ENCODE data around the gene KRT23. TPM values are rescaled to one million over a fixed set of nuclear protein-coding genes. Genes with fewer than 3 reads are reported as not detected.

The KRT23 gene
- total and polyA plus RNA-seq, 2 experiments from 2014 or later: not detected

GRCh38 chr17:40914075-40914855, 23.2 kb downstream of the KRT23 start:
- Histone ChIP-seq H3K27ac (no peak overlapping the region), H3K36me3 (no peaks in the 10 kb centered on the region), H3K27me3 (peaks cover 45% of the 10 kb centered on the region), H3K4me3 (no peak overlapping the region), H3K4me1 (ENCODE audit: low read depth) (peaks cover 4% of the 10 kb centered on the region), H3K9me3 (ENCODE audit: low read depth) (no peaks in the 10 kb centered on the region)
- no peak for DNase-seq (ENCODE audit: low read depth in 1 of 2, low spot score in 1 of 2)
- TF ChIP-seq CTCF (IDR thresholded peaks at IDR 0.05; ENCODE audit: low read depth, low read length): no peak

- DNase-seq (ENCODE audit: low read depth in 1 of 2, low spot score in 1 of 2): no peak
- TF ChIP-seq CTCF (IDR thresholded peaks at IDR 0.05; ENCODE audit: low read depth, low read length): no peak
- Histone ChIP-seq H3K36me3 (no peaks in the 10 kb centered on the region), H3K27me3 (peaks cover 48% of the 10 kb centered on the region), H3K4me3 (no peak overlapping the region), H3K27ac (no peak overlapping the region), H3K9me3 (ENCODE audit: low read depth) (no peaks in the 10 kb centered on the region), H3K4me1 (ENCODE audit: low read depth) (peaks cover 4% of the 10 kb centered on the region)
Measured at GRCh38 chr17:40912486-40913210, 24.8 kb downstream of the KRT23 start.

- H3K36me3 ChIP-seq: no peaks in the 10 kb centered on the region
- H3K9me3 ChIP-seq (ENCODE audit: low read depth): no peaks in the 10 kb centered on the region
- H3K4me1 ChIP-seq (ENCODE audit: low read depth): peaks cover 4% of the 10 kb centered on the region
- H3K4me3 ChIP-seq: no peak overlapping the region
- no peak overlapping the region for H3K27ac ChIP-seq
- TF ChIP-seq CTCF (IDR thresholded peaks at IDR 0.05; ENCODE audit: low read depth, low read length): no peak
- peaks cover 47% of the 10 kb centered on the region for H3K27me3 ChIP-seq
- peak in 1 of 2 donors; percentile 24 for DNase-seq (ENCODE audit: low read depth in 1 of 2, low spot score in 1 of 2)
Measured at GRCh38 chr17:40910441-40910841, 27.0 kb downstream of the KRT23 start.

- Histone ChIP-seq H3K4me3 (no peak overlapping the region), H3K4me1 (ENCODE audit: low read depth) (peaks cover 4% of the 10 kb centered on the region), H3K27ac (no peak overlapping the region), H3K27me3 (peaks cover 50% of the 10 kb centered on the region), H3K9me3 (ENCODE audit: low read depth) (no peaks in the 10 kb centered on the region), H3K36me3 (no peaks in the 10 kb centered on the region)
- peak in 1 of 2 donors; percentile 71 for DNase-seq (ENCODE audit: low read depth in 1 of 2, low spot score in 1 of 2)
- no peak for TF ChIP-seq CTCF (IDR thresholded peaks at IDR 0.05; ENCODE audit: low read depth, low read length)
Measured at GRCh38 chr17:40909755-40910154, 27.7 kb downstream of the KRT23 start.

GRCh38 chr17:40909351-40909750, 28.1 kb downstream of the KRT23 start:
- no peaks in the 10 kb centered on the region for H3K36me3 ChIP-seq

More at GRCh38 chr17:40909351-40909750, 28.1 kb downstream of the KRT23 start:
- peaks cover 52% of the 10 kb centered on the region for H3K27me3 ChIP-seq
- H3K4me3 ChIP-seq: no peak overlapping the region
- no peaks in the 10 kb centered on the region for H3K9me3 ChIP-seq (ENCODE audit: low read depth)
- H3K4me1 ChIP-seq (ENCODE audit: low read depth): peaks cover 4% of the 10 kb centered on the region
- DNase-seq (ENCODE audit: low read depth in 1 of 2, low spot score in 1 of 2): peak; percentile 86 to 96
- peak; percentile 79 for TF ChIP-seq CTCF (IDR thresholded peaks at IDR 0.05; ENCODE audit: low read depth, low read length)
- H3K27ac ChIP-seq: no peak overlapping the region
